Measurements from ENCODE around the gene PDE6A. TPM values are rescaled to one million over a fixed set of nuclear protein-coding genes. Genes with fewer than 3 reads are reported as not detected.
"Not testable (repeated sequence)": the region's sequence is repeated elsewhere in the genome, so short reads cannot be mapped to it uniquely, and the experiment has no call there.

PDE6A gene
- total RNA-seq, 2 donors from 2014 or later, result not detected

DNA sequence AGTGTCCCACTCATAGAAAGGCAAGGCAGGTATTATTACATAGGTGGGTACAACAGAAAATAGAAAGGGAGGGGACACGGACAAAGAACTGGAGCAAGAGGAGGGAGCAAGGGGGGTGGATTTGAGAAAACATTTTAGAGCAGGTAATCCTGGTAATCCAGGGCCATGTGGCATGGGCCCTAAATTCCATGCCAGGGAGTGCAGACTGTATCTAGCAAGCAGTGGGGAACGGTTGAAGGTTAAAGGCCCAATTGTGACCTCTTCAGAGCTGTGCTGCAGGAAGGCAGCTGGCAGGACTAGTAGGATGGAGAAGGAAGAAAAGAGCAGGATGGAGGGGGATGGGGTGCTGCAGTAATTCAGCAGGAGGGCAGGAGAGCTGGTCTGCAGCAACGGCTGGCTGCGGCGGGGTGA is 75.2 kb downstream of the PDE6A start:
- Mint-ChIP-seq H3K4me1 (ENCODE audit: low read depth in 2 of 2) (peaks cover 0 to 3% of the 10 kb centered on the region in 2 donors), H3K36me3 (no peaks in the 10 kb centered on the region), H3K27ac (no peak overlapping the region), H3K27me3 (peaks cover 0 to 8% of the 10 kb centered on the region in 2 donors), H3K9me3 (no peaks in the 10 kb centered on the region), H3K4me3 (no peak overlapping the region)
- no peak for DNase-seq (ENCODE audit: low spot score)
- ATAC-seq, result no peak

DNA sequence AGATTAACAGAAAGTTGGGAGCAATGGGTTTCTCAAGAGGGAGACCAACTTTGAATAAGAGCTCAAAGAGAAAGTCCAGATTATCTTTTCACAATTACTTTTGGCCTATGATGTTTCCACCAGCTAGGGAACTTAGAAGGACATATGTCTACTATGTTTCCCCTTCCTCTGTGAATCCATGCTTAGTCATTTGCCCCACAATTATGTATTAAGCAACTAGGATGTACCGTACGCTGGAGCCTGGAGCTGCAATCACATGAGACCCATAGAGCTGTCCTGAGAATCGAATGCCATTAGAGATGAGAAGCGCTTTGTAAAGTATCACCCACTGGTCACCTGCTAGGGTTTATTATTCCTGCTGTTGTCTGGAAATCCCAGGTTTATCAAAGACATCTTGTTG is 78.8 kb downstream of the PDE6A start:
- Mint-ChIP-seq H3K36me3 (no peaks in the 10 kb centered on the region), H3K27me3 (peaks cover 0 to 8% of the 10 kb centered on the region in 2 donors), H3K9me3 (no peaks in the 10 kb centered on the region), H3K4me1 (ENCODE audit: low read depth in 2 of 2) (peaks cover 12 to 18% of the 10 kb centered on the region in 2 donors), H3K27ac (peak overlapping the region in 1 of 2 donors; percentile 11), H3K4me3 (no peak overlapping the region)
- ATAC-seq, result no peak
- no peak for DNase-seq (ENCODE audit: low spot score)

DNA sequence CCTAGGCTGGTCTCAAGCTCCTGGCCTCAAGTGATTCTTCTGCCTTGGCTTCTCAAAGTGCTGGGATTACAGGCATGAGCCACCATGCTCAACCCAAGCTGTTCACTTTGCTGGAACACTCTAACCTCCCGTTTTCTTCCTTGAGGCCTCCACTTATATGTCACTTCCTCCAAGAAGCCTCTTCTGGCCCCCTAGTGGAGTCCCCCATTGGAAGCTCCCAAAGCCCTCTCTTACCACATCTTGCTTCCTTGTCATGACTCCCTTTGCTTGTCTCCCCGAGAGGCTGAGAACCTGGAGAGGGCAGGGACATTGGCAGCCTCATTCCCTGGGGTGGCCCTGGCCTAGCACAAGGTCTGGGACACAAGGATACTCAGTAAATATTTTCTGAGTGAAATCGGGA is 80.8 kb downstream of the PDE6A start:
- Mint-ChIP-seq H3K27me3 (peaks cover 0 to 4% of the 10 kb centered on the region in 2 donors), H3K27ac (peak overlapping the region in 1 of 2 donors; percentile 77), H3K36me3 (no peaks in the 10 kb centered on the region), H3K9me3 (no peaks in the 10 kb centered on the region), H3K4me3 (no peak overlapping the region), H3K4me1 (ENCODE audit: low read depth in 2 of 2) (peaks cover 28 to 29% of the 10 kb centered on the region in 2 donors)
- DNase-seq (ENCODE audit: low spot score) (no peak), ATAC-seq (no peak)

DNA sequence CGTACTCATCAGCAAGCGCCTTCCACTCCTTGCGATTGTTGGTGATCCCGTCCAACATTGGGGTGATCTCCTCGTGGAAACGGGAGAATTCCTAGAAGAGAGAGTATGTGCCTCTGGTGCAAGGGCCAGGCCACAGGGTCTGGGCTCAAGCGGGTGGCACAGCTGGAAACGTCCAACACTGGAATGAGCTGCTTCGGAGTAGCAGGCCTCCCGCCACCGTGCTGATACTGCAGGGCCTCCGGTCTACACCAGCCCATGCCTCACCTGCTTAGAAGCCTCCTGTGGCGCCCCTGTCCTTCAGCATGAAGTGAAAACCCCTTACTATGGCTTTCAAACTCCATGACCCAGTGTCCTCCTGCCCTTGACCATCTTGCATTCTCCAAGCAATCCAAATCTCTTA is 81.4 kb downstream of the PDE6A start:
- Mint-ChIP-seq H3K4me1 (ENCODE audit: low read depth in 2 of 2) (peaks cover 28 to 29% of the 10 kb centered on the region in 2 donors), H3K9me3 (no peaks in the 10 kb centered on the region), H3K4me3 (no peak overlapping the region), H3K27me3 (peaks cover 0 to 4% of the 10 kb centered on the region in 2 donors), H3K27ac (peak overlapping the region; percentile 41 to 77), H3K36me3 (no peaks in the 10 kb centered on the region)
- ATAC-seq (no peak), DNase-seq (ENCODE audit: low spot score) (no peak)

DNA sequence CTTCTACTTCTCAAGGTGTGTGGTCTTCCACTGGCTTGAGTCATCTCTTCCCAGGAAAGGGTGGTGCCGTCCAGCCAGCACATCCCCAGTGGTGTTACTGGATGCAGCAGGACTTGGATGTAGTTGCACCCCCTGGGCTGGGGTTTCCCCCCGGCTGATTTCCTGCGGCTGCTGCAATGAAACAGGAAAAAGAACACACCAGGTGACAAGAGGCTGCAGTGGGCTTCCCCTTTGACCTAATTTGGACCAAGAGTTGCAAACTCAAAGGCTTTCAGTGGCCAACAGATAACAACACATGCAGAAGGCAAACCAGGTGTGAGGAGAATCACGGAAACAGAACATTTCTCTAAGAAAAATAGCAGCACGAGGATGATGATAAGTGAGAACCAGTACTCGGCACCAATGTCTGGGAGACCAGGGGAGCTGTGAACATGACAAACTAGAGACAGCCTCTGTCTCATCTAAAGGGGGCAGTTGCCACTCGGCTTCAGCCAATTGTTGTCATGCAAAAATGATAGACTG is 83.7 kb downstream of the PDE6A start:
- H3K4me3 Mint-ChIP-seq, result peak overlapping the region; percentile 63
- peak; percentile 83 for ATAC-seq
- no peaks in the 10 kb centered on the region for H3K27me3 Mint-ChIP-seq
- H3K27ac Mint-ChIP-seq, result peak overlapping the region; percentile 27 to 76
- H3K4me1 Mint-ChIP-seq (ENCODE audit: low read depth in 2 of 2), result peaks cover 28 to 29% of the 10 kb centered on the region in 2 donors
- H3K36me3 Mint-ChIP-seq, result no peaks in the 10 kb centered on the region
- H3K9me3 Mint-ChIP-seq, result no peaks in the 10 kb centered on the region
- peak; percentile 78 for DNase-seq (ENCODE audit: low spot score)

DNA sequence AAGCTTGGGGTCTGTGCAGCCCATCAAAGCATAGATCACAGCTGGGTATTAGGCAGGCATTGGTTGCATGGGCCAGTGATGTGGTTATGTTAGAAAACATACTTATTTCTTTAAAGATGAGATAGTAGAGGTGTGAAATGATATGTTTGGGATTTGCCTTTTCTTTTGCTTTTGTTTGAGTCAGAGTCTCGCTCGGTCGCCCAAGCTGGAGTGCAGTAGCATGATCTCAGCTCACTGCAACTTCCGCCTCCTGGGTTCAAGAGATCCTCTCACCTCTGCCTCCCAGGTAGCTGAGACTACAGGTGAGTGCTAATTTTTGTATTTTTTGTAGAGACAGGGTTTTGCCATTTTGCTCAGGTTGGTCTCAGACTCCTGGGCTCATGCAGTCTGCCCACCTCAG is 84.8 kb downstream of the PDE6A start:
- Mint-ChIP-seq H3K36me3 (no peaks in the 10 kb centered on the region), H3K27me3 (no peaks in the 10 kb centered on the region), H3K4me3 (no peak overlapping the region), H3K27ac (peak overlapping the region; percentile 16 to 76), H3K4me1 (ENCODE audit: low read depth in 2 of 2) (peaks cover 28 to 29% of the 10 kb centered on the region in 2 donors), H3K9me3 (no peaks in the 10 kb centered on the region)
- DNase-seq (ENCODE audit: low spot score), result no peak
- no peak for ATAC-seq

DNA sequence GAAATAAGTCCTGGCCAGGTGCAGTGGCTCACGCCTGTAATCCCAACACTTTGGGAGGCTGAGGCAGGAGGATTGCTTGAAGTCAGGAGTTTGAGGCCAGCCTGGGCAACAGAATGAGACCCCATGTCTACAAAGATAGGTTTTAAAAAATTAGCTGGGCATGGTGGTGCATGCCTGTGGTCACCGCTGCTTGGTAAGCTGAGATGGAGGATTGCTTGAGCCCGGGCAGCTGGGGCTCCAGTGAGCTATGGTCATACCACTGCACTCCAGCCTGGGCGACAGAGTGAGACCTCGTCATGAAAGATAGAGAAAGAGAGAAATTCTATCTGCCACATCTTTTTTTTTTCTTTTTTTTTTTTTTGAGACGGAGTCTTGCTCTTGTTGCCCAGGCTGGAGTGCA is 86.1 kb downstream of the PDE6A start:
- not testable (repeated sequence) for H3K27ac Mint-ChIP-seq; H3K9me3 Mint-ChIP-seq; H3K4me3 Mint-ChIP-seq; ATAC-seq; H3K36me3 Mint-ChIP-seq; H3K27me3 Mint-ChIP-seq; DNase-seq (ENCODE audit: low spot score)
- H3K4me1 Mint-ChIP-seq (ENCODE audit: low read depth in 2 of 2), result peaks cover 28 to 29% of the 10 kb centered on the region in 2 donors

DNA sequence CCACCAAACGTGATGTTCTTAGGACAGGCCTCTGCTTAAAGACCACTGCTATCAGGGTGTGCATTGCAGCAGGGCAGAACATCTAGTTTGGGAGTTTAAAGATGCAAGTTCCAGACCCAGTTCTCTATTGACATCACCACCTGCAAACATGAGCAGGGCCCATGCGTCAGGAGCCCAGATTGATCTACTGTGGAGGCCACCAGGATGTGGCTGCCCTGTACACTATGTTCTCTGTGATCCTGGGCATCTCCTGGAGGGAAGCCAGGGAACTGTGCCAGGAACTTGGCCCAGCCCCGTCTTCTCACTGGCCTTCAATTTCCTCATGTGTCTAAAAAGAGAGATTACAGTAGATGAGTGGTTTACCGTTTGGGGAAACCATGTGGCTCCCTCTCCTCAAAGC is 87.1 kb downstream of the PDE6A start:
- peaks cover 27 to 29% of the 10 kb centered on the region in 2 donors for H3K4me1 Mint-ChIP-seq (ENCODE audit: low read depth in 2 of 2)
- H3K4me3 Mint-ChIP-seq, result no peak overlapping the region
- ATAC-seq (no peak), DNase-seq (ENCODE audit: low spot score) (no peak)
- no peaks in the 10 kb centered on the region for H3K36me3 Mint-ChIP-seq
- no peaks in the 10 kb centered on the region for H3K9me3 Mint-ChIP-seq
- no peaks in the 10 kb centered on the region for H3K27me3 Mint-ChIP-seq
- H3K27ac Mint-ChIP-seq, result peak overlapping the region in 1 of 2 donors; percentile 70

DNA sequence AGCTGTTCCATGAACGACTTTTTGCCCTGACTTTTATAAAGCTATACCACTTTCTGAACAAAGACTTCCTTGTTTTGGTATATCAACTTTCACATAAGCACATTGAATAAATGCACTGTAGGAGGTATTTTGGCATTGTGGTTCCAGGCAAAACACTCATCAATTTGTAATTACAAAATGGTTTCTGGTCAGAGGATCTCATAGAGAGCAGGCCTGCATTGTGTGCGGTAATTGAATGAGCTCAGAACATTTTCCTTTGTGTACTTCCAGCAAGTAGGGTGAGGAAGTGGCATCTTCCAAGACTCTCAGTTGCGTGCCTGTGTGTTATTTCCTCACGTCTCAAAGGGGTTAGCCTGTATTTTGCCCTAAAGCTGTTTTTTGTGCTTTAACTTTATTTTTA is 89.2 kb downstream of the PDE6A start:
- ATAC-seq (no peak), DNase-seq (ENCODE audit: low spot score) (no peak)
- H3K4me3 Mint-ChIP-seq, result no peak overlapping the region
- peak overlapping the region in 1 of 2 donors; percentile 37 for H3K27ac Mint-ChIP-seq
- no peaks in the 10 kb centered on the region for H3K9me3 Mint-ChIP-seq
- no peaks in the 10 kb centered on the region for H3K36me3 Mint-ChIP-seq
- peaks cover 12 to 17% of the 10 kb centered on the region in 2 donors for H3K4me1 Mint-ChIP-seq (ENCODE audit: low read depth in 2 of 2)
- H3K27me3 Mint-ChIP-seq, result no peaks in the 10 kb centered on the region

DNA sequence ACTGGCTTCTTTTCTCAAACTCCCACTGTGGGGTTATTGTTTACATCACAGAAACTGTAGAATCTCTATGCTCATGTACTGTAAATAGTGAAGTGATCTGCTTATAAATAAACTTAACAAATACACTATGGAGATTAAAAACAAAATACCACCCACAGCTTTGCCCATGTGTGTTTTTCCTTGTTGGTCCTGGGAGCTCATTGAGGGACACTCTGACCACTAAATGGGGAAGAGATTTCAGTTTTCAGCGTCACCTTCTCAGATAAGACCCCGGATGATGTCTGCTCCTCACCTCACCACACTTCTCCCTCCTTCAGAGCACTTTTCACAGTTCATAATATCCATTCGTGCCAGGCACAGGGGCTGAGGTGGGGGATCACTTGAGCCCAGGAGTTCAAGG is 89.7 kb downstream of the PDE6A start:
- no peak for ATAC-seq
- Mint-ChIP-seq H3K9me3 (no peaks in the 10 kb centered on the region), H3K36me3 (no peaks in the 10 kb centered on the region)

DNA sequence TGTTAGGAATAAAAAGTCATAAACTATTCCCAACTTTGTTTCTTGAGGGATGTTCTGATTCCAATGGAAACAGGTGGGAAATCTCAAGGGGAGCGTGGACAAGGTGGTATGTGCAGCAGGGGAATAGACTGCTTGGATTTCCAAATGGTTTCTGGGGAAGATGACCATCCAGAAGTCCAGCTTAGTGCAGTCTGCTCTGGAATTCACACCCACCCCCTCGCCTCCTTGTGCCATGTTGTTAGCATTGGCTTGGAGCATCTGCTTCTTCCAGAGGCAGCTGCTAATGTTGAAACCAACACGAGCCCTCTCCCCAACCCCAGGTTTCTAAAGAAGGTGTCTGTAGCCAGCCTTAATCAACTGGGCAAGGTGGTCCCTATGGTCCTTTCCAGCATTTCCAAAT is 90.9 kb downstream of the PDE6A start:
- DNase-seq (ENCODE audit: low spot score), result peak; percentile 37
- no peak for ATAC-seq
- Mint-ChIP-seq H3K27ac (no peak overlapping the region), H3K4me3 (no peak overlapping the region), H3K27me3 (no peaks in the 10 kb centered on the region), H3K36me3 (no peaks in the 10 kb centered on the region), H3K4me1 (ENCODE audit: low read depth in 2 of 2) (peaks cover 3 to 5% of the 10 kb centered on the region in 2 donors), H3K9me3 (no peaks in the 10 kb centered on the region)

More for the DNA sequence above, 89.7 kb downstream of the PDE6A start:
- no peaks in the 10 kb centered on the region for H3K27me3 Mint-ChIP-seq
- peaks cover 10 to 12% of the 10 kb centered on the region in 2 donors for H3K4me1 Mint-ChIP-seq (ENCODE audit: low read depth in 2 of 2)
- DNase-seq (ENCODE audit: low spot score), result no peak
- H3K27ac Mint-ChIP-seq, result peak overlapping the region in 1 of 2 donors; percentile 37
- H3K4me3 Mint-ChIP-seq, result no peak overlapping the region

DNA sequence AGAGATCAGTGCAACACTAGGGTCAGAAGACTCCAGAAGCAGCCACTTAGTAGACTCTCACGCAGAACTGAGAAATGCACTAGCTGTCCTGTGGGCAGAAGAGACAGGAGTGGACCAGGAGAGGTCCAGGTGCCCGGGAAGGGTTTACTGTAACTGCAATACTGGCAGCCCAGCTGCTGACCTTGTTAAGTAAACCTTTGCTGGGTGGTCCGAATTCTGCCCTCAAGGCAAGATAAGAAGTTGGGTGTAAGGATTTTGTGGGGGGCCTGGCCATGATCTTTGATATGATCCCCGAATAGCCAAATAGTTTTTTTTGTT is 91.3 kb downstream of the PDE6A start:
- H3K4me3 Mint-ChIP-seq, result no peak overlapping the region
- H3K4me1 Mint-ChIP-seq (ENCODE audit: low read depth in 2 of 2), result peaks cover 3 to 5% of the 10 kb centered on the region in 2 donors
- no peak for DNase-seq (ENCODE audit: low spot score)
- no peaks in the 10 kb centered on the region for H3K36me3 Mint-ChIP-seq
- ATAC-seq, result no peak
- no peaks in the 10 kb centered on the region for H3K9me3 Mint-ChIP-seq
- H3K27me3 Mint-ChIP-seq, result no peaks in the 10 kb centered on the region
- H3K27ac Mint-ChIP-seq, result peak overlapping the region in 1 of 2 donors; percentile 39

DNA sequence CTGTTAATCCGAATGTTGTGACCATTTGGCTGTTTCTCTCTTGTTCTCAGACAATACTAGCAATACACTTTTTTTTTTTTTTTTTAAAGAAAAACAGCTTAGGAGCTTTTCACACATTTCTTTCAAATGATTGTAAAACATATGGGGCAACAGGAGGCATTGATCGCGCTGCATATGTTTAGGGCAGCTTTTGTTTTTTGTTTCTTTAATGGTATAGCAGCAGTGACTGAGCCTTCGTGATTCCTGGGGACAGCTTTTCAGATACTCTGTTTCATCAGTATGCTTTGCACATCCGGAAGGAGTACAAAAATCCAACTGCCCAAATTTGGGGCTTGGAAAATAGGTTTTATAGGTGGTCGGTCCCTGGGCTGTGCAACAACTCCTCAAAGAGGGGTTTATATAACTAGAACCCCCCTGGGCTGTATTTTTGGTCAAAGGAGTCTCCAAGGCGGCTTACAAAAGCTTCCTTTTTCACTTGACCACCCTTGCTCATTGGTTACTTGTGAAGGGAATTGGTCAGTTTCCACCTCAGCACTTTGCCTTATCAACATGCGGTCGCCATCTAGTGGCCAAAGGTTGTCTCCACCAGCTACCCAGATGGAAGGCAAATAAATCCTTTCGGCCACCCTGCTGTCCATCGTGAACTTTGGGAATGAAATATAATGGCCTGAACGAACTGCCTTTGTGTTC is 91.8 kb downstream of the PDE6A start:
- peaks cover 3 to 5% of the 10 kb centered on the region in 2 donors for H3K4me1 Mint-ChIP-seq (ENCODE audit: low read depth in 2 of 2)
- DNase-seq (ENCODE audit: low spot score) (peak; percentile 68), ATAC-seq (no peak)
- no peak overlapping the region for H3K4me3 Mint-ChIP-seq
- H3K36me3 Mint-ChIP-seq, result no peaks in the 10 kb centered on the region
- H3K27ac Mint-ChIP-seq, result peak overlapping the region in 1 of 2 donors; percentile 39
- H3K9me3 Mint-ChIP-seq, result no peaks in the 10 kb centered on the region
- H3K27me3 Mint-ChIP-seq, result no peaks in the 10 kb centered on the region

DNA sequence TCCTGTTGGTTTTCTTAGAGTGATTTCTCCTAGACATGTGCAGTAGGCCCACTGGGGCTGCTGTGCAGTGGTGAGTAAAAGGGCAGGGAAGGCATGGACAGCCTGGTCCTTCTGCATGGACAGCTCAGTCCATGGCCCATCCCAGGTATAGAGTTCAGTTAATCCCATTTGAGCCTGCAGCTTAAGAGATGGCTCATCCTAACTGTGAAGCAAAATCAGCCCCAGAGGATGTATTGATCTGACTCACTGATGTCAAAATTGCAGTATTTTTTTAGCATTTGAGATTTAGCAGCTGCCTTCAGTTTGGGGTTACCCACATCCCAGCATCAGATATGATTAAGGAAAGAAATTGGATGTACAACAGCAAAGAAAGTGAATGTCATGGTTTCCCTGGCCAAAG is 93.4 kb downstream of the PDE6A start:
- peaks cover 3 to 5% of the 10 kb centered on the region in 2 donors for H3K4me1 Mint-ChIP-seq (ENCODE audit: low read depth in 2 of 2)
- no peak overlapping the region for H3K27ac Mint-ChIP-seq
- no peaks in the 10 kb centered on the region for H3K36me3 Mint-ChIP-seq
- ATAC-seq (peak in 1 of 2 donors; percentile 35), DNase-seq (ENCODE audit: low spot score) (peak; percentile 34)
- no peaks in the 10 kb centered on the region for H3K9me3 Mint-ChIP-seq
- no peak overlapping the region for H3K4me3 Mint-ChIP-seq
- no peaks in the 10 kb centered on the region for H3K27me3 Mint-ChIP-seq

Measured in natural killer cell treated with Interleukin-12 subunit alpha and Interleukin-12 subunit beta and Interleukin-15 and Interleukin-18, amount 100 ng/mL, for 72 hours (primary cell).